ENCODE results near the gene CHRM2.

GRCh38 chr7:136976504-136977251 lies 108.2 kb downstream of the CHRM2 start:
- TF ChIP-seq CTCF (conservative IDR thresholded peaks at IDR 0.05) (no peak), EZH2 (IDR thresholded peaks at IDR 0.05; ENCODE audit: low read depth) (no peak)

All from PC-9 (cell line).